Putamen (tissue), 1 donor: Measurements from ENCODE around the gene FAM168B.
A peak's percentile ranks its signal among the peaks of the same experiment; 100 is the strongest.
"Not testable (repeated sequence)": the region's sequence is repeated elsewhere in the genome, so short reads cannot be mapped to it uniquely, and the experiment has no call there.

Experiments
- DNase-seq: peaks from one replicate; pipeline ENCODE4 v3.0.0-alpha.2; 2016; ENCODE audit warnings: low spot score

FAM168B gene

DNA sequence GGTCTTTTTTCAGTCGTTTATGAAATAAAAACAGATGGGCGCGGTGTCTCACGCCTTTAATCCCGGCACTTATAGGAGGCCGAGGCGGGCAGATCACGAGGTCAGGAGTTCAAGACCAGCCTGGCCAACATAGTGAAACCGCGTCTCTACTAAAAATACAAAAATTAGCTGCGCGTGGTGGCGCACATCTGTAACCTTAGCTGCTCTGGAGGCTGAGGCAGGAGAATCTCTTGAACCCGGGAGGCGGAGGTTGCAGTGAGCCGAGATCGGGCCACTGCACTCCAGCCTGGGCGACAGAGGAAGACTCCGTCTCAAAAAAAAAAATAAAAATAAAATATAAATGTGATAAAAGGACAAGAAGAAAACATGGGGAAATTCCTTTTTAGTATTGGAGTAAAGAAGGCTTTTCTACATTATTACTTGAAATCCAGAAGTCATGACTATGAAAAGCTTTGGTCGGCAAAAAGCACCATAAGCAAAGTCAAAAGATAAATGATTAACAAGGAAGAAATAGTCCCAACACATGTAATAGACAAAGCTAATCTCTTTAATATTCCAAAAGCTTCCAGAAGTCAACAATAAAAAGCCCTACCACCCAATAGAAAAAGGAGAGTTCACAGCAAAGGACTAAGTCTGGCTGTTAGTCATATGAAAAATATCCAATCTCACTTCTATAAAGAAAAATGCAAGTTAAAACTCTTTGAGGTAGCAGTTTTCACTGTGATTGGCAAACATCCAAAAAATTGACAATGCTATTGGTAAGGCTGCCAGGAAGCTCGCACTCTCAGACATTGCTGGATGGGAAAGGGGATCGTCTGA lies 1.4 kb upstream of the FAM168B start:
- no peak for DNase-seq

DNA sequence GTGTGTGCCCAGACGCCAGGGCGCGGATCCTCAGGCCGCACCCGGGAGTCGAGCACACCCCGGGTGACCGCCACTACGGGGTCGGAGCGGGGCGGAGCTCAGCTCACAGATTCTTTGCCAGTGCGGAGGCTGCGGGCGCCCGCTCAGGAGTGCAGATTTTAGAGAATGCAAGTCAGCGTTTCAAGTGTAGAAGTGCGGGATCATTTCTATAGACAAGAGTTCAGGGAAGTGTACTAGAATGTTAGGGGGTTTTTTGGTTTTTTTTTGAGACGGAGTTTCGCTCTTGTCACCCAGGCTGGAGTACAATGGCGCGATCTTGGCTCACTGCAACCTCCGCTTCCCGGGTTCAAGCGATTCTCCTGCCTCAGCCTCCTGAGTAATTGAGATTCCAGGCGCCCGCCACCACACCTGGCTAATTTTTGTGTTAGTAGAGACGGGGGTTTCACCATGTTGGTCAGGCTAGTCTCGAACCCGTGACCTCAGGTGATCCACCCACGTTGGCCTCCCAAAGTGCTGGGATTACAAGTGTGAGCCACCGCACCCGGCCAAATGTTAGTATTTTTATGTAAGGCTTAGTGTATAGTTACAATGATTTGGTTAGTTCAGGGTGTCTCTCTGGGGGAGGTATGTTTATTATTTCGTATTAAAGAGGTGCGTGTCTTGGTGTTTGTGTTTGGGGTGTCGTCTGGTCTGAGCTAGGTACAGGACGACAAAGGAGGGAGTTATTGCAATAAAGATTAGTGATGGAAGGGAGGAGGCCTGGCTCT lies 619 bp upstream of the FAM168B start:
- no peak for DNase-seq

DNA sequence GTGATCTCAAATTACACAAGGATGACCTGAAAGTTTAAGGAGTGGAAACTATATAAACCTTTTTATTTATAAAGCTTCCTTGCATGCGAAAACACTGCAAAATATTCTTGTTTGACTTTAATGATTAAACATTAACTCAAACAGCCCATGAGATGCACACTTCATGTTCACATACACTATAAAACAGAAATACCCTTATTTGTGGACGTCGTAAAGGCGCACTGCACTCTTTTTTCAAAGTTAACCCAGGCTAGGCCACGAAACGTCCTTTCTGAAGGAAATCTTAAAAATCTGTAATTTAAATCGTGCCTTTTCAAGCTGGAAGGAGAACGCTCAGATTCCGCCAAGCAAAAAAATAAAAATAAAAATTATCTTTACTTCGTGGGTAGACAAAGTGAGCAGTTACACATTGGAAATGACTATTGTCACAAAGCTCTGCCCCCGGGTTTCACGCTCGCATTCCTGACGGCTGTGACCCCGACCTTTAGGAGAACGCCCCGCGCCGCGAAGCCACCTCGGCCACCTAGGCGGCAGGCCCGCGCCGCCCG lies 728 bp downstream of the FAM168B start:
- DNase-seq, result no peak

DNA sequence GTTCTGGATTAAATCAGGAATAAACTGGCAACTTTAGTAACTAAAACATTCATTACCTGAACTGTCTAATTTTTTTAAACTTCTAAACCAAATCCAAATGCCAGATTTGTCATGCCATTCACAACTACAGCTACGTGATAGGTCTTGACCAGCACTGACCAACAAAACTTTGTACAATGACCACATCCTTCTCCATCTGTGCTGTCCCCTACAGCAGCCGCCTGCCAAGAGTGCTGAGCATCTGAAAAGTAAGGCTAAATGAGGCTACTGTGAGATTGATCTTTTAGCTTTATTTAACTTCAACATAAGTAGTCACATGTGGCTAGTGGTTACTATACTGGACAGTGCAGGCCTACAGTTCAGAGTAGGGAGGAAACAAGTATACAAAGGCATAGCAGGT lies 7.6 kb downstream of the FAM168B start:
- DNase-seq, result no peak

DNA sequence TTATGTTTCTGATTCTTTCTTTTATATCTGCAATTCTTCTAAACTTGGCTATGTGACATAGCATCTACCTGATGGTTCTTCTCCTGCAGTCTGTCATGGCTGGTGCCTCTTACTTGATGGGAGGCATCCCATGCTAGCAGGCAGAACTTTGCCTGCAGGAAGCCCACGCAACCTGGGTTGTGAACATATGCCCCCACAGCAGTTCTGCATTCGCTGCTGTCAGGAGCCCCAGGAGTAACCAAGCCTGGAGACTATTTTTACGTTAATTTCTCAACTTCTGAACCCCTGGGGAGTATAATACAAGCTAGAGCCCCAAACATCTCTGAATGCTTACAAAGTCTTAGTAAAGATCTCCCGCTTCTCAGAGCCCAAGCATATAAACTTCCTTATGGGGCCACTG lies 12.1 kb downstream of the FAM168B start:
- peak; percentile 79 for DNase-seq

DNA sequence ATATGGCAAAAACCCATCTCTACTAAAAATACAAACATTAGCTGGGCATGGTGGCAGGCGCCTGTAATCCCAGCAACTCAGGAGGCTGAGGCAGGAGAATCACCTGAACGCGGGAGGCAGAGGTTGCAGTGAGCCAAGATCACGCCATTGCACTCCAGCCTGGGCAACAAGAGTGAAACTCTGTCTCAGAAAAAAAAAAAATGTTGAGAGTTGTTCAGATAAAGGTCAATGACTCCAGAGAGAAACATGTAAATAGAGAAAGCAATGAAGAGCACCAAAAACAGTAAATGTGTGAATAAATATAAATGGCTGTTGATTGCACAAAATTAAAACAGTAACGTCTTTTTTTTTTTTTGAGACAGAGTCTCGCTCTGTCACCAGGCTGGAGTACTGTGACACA lies 13.3 kb downstream of the FAM168B start:
- DNase-seq, result not testable (repeated sequence)

DNA sequence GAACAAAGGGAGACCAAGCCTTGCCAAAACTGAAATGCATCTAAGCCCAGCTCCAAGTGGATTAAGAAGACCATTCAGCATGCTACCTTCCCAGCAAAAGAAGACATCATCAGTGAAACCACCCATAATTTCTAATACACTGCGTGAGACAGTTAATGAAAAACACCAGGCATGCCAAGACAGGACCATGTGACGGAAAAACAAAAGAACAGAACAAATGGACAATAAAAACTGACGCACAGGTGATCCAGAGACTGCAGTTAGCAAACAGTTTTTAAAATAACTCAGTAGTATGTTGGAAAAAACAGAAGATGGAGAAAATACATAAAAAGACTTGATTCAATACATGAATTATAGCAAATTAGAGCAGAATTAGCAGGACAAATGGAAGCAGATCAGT lies 15.3 kb downstream of the FAM168B start:
- no peak for DNase-seq

DNA sequence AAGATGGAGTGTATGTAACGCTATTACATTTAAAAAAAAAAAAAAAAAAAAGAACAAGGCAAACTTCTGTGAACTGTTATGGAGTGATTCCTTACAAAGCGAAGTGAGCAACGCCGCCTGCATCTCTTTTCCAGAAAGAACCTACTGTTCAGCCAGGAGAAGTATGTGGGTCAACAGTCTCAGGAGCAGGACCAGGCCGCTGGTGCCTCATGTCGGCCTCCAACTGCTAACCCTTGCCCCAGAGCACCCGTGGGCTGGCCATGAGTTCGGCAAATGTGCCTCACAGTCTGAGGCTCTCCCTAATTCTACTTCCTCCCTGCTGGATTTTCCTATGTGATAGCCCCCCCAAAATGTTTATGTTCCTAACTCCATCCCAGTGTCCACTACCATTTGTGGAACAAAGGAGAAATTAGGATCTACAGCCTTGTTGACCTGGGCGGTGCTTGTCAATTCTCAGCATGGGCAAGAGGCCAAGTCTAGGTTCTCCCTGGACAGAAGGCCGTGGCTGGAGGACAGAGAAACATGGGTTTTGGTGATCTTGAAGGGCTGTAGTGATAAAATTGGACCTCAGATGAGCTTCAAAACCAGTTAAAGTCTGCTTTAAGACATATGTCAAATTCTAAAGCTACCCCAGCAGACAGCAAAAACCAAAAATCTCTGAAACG lies 15.9 kb downstream of the FAM168B start:
- DNase-seq, result no peak

DNA sequence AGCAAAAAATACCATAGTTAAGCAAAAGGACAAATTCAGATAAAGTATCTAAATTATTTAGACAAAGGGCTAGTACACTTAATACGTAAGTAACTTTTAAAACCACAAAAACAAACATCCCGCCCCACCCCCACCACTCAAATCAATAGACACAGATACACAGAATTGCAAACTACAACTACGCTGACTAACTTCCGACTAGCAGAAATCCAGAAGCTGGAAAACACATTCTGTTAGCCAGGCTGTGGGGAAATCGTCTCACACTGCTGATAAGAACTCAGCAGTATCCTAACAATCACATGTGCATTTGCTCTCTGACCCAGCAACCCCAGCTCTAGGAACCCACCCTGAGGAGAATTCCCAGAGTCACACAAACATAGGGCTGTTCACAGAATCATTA lies 16.6 kb downstream of the FAM168B start:
- no peak for DNase-seq

DNA sequence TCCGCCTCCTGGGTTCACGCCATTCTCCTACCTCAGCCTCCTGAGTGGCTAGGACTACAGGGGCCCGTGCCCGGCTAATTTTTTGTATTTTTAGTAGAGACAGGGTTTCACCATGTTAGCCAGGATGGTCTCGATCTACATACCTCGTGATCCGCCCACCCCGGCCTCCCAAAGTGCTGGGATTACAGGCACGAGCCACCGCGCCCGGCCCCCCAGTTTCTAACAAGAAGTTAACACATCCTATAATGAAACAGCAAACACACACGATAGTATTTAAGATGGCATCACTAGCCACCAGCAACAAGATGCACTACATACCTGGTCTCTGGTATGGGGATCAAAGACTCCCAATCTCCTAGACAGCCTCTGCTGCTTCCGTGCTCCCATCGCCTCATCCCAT lies 17.7 kb downstream of the FAM168B start:
- not testable (repeated sequence) for DNase-seq

DNA sequence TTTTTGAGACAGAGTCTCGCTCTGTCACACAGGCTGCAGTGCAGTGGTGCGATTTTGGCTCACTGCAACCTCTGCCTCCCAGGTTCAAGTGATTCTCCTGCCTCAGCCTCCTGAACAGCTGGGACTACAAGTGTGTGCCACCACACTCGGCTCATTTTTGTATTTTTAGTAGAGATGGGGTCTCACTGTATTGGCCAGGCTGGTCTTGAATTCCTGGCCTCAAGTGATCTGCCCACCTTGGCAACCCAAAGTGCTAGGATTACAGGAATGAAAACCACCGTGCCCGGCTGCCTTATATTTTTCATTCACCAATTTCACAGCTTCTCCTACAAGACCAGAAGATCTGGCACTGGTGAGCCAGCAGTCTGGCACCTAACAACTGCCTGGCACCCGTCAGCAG lies 25.1 kb downstream of the FAM168B start:
- DNase-seq, result not testable (repeated sequence)

DNA sequence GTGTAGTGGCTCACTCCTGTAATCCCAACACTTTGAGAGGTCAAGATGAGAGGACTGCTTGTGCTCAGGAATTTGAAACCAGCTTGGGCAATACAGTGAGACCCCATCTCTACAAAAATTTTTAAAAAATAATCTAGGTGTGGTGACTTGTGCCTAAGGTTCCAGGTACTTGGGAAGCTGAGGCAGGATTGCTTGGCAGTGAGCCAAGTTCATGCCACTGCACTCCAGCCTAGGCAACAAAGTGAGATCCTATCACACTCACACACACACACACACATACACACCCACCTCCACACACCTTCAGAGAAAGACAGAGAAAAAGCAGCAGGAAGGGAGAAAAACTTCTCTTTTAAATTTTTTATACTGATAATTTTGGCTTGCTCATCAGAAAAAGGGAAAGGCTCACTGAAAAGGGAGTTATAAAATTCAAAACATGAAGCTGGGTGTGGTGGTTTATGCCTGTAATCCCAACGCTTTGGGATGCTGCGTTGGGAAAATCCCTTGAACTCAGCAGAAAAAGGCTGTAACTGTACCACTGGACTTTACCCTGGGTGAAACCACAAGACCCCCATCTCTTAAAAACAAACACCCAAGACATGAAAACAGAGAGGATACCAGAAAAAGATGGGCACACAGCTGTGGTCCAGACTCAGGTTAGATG lies 25.7 kb downstream of the FAM168B start:
- DNase-seq, result no peak

DNA sequence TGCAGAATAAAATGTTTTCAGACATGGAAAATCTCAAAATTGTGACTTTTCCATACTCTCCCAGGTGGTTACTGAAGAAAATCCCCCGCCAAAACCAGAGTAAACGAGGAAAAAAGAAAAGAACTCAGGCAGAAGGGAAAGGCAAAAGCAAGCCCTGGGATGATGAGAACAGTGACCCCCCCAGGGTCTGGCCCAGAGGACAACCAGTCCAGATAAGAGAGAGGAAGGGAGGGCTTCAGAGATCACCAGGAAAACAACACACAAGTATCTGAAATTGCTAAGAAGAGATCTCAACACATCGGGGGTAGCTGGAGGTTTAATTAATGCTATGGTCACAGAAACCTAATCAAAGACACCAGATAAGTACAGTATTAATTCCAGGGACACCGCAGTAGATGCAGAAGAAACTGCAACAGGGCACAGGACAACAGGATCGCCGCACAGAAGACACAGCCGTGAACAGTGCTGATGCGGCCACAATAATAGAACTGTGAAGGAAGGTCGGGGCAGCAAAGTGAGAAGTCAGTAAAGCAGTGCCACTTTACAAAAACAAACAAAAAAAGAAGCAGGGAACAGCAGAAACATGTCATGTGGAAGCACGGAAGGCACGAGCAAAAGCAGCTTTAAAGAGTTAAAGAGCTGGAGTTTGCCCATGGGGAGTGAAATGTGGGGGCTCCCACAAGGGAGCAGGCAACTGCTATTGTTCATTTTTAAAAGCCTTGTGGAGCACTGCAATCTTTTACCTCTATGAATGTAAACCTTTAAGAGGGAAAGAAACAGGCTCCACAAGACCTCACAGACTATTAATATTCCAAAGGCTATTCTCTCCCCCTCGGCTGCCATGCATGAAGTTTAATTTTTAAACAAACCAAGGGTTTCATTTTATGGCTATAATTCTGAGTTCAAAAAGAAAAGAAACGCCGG lies 28.4 kb downstream of the FAM168B start:
- no peak for DNase-seq

DNA sequence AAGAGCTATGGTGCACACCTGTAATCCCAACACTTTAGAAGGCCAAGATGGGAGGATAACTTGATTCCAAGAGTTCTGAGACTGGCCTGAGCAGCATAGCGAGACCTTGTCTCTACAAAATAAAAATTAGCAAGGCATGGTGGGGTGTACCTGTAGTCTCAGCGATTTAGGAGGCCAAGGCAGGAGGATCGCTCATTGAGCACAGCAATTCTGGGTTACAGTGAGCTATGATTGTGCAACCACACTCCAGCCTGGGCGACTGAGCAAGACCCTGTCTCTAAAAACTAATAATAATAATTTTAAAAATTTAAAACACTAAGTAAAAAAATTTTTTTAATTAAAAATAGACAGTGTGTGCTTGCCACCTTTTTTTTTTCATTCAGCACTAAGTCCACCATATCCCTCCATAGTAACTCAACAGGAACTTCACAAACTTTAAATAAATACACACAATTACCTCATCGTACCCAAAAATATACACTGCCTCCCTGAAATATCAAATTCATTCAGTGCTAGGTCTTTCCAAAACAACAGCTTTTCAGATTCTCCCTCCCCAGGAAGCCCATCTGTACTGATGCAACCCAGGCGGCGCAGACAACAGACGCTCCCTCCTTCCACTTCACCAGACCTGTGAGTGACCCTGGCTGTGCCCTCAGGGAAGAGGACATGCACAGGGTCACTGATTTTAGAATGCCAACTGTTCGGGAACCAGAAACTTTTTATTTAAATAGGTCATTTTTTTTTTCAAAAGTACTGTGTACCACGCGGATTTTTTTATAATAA lies 29.6 kb downstream of the FAM168B start:
- DNase-seq, result no peak

DNA sequence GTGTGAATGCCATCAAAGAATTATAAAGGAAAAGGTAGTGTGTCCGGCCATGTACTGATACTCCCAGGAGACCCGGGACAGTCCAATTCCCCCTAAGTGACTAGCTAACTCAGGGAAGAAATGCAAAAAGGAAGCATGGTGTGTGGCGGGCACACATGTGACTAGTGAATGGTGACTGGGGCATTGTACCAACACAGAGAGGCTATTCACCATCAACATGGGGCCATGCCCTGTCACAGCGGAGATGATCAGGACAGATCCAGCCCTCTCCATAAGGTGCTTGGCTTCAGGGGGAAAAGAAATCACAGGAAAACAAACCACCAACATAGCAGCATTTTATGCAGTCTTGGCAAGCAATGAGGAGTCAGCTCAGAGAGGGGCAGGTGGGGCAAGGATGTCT lies 34.3 kb downstream of the FAM168B start:
- peak; percentile 89 for DNase-seq

DNA sequence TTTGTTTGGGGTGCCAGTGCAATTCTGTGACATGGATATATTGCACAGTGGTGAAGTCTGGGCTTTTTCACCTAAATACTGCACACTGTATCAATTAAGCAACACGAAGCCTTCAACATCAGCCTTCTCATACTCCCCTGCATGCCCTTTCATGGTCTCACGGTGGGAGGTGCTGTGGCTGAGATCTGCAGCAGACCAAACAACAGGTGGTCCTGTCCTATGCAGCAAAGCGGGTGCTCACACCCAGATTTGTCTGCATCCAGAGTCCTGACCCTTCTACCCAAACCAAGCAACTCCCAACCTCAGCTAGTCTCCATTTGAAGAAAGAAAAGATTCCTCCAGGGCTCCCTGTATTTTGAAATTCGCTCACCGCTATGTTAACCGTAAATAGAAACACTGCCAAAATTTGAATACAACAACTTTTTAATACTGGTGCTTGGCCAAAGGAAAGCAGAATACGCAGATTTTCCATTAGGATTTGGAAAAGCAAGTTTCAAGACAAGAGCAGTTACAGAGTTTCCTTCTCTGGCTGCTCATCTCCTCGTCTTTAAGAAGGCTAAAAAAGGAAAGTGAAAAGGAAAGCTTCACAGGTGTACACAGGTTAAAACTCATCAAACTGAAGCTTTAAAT lies 34.9 kb downstream of the FAM168B start:
- no peak for DNase-seq

DNA sequence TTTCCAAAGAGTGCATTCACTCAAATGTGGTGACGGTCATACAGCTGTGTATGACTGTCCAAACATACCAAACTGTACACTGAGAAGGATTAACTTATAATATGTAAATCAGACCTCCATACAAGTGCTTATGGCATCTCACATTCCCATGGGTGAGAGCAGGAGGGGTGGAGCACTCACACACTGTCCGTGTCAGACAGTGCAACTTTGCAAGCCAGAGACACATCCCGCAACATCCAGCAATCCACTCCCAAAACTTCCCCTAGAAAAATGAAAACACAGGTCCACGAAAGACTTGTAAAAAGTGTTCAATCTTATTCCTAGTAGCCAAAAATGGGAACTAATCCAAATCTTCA lies 36.4 kb downstream of the FAM168B start:
- no peak for DNase-seq

DNA sequence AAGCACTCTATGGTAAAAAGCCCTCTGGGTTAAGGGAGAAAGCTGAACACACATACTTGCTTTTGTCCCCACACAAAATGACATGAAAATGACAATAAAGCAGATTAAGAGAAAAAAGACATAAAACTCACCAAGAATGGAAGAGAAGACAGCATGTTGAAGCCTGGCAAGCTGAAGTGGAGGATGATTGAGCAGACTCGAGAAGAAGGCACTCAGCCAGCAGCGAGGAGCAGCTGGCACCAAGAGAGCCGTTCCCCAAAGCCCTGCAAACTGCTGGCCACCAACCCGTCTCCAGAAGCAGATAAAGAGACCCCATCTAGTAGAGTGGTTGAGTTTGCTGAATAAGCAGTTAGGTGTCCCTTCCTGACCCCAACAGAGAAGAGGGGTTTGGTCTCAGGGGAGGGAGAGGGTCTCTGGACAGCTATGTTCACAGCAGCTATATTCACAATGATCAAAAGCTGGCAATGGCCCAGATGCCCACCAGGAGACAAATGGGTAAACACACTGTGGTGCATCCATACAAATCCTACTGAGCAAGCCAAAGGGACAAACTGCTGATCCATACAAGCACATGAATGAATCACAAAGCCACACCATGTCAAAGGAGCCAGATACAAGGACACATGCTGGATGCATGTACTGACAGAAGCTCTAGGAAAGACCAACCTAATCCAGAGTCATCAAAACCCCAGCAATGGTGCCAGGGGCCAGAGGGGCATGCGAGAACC lies 36.9 kb downstream of the FAM168B start:
- DNase-seq, result no peak
